ENCODE results near the gene APBB2. TPM values are rescaled to one million over a fixed set of nuclear protein-coding genes. Genes with fewer than 3 reads are reported as not detected.
A peak's percentile ranks its signal among the peaks of the same experiment; 100 is the strongest.

APBB2 gene
- total and polyA plus RNA-seq, 2 of the 4 experiments (the other 2 are of a cell fraction) = 47.9 to 75.5 TPM

DNA sequence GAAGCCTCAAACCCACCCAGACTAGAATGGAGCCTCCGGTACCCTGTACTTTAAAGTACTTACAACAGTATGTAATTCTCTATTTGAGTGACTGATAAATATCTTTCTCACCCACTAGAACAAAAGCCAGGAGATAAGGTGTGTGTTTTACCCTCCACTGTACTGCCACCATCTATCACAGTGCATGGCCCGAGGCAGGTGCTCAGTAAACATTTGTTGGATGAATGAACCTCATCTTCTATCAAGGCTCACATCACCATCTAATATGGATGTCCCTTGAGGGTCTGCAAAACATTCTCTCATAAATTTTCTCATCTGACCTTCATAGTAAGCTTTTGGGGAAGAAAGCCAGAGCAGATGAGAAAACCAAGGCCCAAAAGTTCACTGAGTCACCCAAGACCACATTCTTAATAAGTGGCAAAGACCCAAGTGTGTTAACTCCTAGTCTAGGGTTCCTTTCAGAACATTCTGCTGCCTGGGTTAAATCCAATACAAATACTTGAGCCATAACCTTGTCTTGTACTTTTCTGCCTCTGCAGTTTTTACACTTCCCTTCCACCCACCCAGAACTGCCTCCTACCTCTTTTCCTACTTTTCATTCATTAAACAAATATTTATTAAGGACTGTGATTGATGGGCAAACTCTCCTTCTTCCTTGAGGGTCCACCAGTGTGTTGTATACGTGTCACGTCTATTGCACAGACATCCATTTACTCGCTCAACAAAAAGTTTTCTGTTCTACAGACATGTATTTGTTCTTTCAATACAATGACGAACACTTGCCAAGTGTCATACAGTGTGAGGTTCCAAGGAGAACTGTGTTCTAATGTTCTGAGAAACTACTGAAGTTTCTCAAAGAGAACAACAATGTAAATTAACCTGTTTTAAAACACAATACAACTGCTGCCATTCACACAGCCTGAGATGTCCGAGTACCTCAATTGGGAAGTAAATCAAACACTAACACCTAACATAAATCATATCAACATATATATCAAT, 35.7 kb downstream of the APBB2 start:
- Histone ChIP-seq H3K23ac (ENCODE audit: low read depth, low read length) (peak overlapping the region; percentile 82), H3K4me1 (ENCODE audit: control insufficient read depth, insufficient read depth, low read length) (peaks cover 10% of the 10 kb centered on the region), H3K56ac (ENCODE audit: extremely low read depth, insufficient read depth, low read length) (no peak overlapping the region), H4K91ac (ENCODE audit: insufficient read depth, low read depth, low read length) (peak overlapping the region; percentile 43; the same call in 1 of the 2 replicates), H2BK5ac (ENCODE audit: low read depth, low read length, poor library complexity, severe bottlenecking) (peak overlapping the region; percentile 82), H2AK9ac (replicated peaks; ENCODE audit: low read depth, low read length, poor library complexity) (no peak overlapping the region), H3K9me3 (ENCODE audit: control insufficient read depth, insufficient read depth, low read length) (no peaks in the 10 kb centered on the region), H3K18ac (ENCODE audit: low read depth, low read length) (peak overlapping the region; percentile 53; the same call in 1 of the 2 replicates), H3K14ac (replicated peaks; ENCODE audit: low read depth, low read length) (peak overlapping the region; percentile 88), H3K27me3 (ENCODE audit: control insufficient read depth, insufficient read depth, low read length) (no peaks in the 10 kb centered on the region), H4K20me1 (ENCODE audit: insufficient read depth, low read length) (no peaks in the 10 kb centered on the region; the same call in 1 of the 2 replicates), H3K4ac (ENCODE audit: low read depth, low read length) (peak overlapping the region; percentile 83), H2BK120ac (ENCODE audit: low read depth, low read length) (peak overlapping the region; percentile 67), H2BK15ac (ENCODE audit: low read depth, low read length) (peak overlapping the region; percentile 69; the same call in 1 of the 3 replicates), H2BK20ac (ENCODE audit: low read depth, low read length) (peak overlapping the region; percentile 64), H4K5ac (ENCODE audit: low read depth, low read length) (peak overlapping the region; percentile 30), H3K79me1 (ENCODE audit: low read depth in 1 of 2, low read length in 2 of 2) (peaks cover 18 to 66% of the 10 kb centered on the region in 2 experiments), H3K27ac (ENCODE audit: insufficient read depth, low read length) (peak overlapping the region; percentile 60; the same call in 1 of the 2 replicates), H3K9me1 (ENCODE audit: insufficient read depth, low read length) (peaks cover 9% of the 10 kb centered on the region), H3K9ac (ENCODE audit: low read depth, low read length) (no peak overlapping the region), H3K4me2 (ENCODE audit: low read depth, low read length) (peak overlapping the region; percentile 19; the same call in 1 of the 2 replicates), H2AK5ac (ENCODE audit: low read depth, low read length) (peak overlapping the region; percentile 86; the same call in 1 of the 2 replicates), H2AFZ (replicated peaks; ENCODE audit: low read length, poor library complexity) (no peak overlapping the region), H4K8ac (ENCODE audit: low read depth in 2 of 2, low read length in 2 of 2) (peak overlapping the region in 1 of 2 experiments; percentile 53; a peak in 1 of 4 replicates), H3K36me3 (ENCODE audit: control insufficient read depth, insufficient read depth, low read length) (no peaks in the 10 kb centered on the region), H3K4me3 (ENCODE audit: insufficient read depth, low read depth, low read length) (no peak overlapping the region)
- TF ChIP-seq SMC3 (IDR thresholded peaks at IDR 0.05; ENCODE audit: low read depth, low read length) (no peak), FOS (IDR thresholded peaks at IDR 0.05; ENCODE audit: low read depth, low read length) (0 out of 2 replicates have a peak, but pooled peaks have one; percentile 25), RCOR1 (IDR thresholded peaks at IDR 0.05; ENCODE audit: insufficient replicate concordance, low read length) (no peak)
- in situ Hi-C loops (cut with MboI; ENCODE audit: low sequenced_read_pairs) (no loop called here), dilution Hi-C loops (cut with HindIII; ENCODE audit: low sequenced_read_pairs, unreplicated experiment) (no loop called here), intact Hi-C loops (cut with micrococcal nuclease) (no loop called here)
- ATAC-seq (ENCODE audit: low read depth) = peak; percentile 60
- WGBS, 2 experiments (ENCODE audit: extremely low coverage in 2 of 2, insufficient read length in 1 of 2) = 100% methylated on average over 1 of the region's 7 CpGs; no CpG with 5 or more reads in 1 of the 2 experiments
- no TSS peak for BruUV-seq (replicated peaks)
- peak; percentile 93 for DNase-seq
- CTCF ChIA-PET = no interaction called here
- POLR2A ChIA-PET (ENCODE audit: unreplicated experiment) = no interaction called here

Measured in IMR-90 (cell line).